Chondrocyte (in vitro differentiated cells): ENCODE data around the gene KCNQ1. TPM values are rescaled to one million over a fixed set of nuclear protein-coding genes. Genes with fewer than 3 reads are reported as not detected.
A peak's percentile ranks its signal among the peaks of the same experiment; 100 is the strongest.

Experiments used
- DNase-seq: peaks from one replicate; pipeline ENCODE4 v3.0.0; 2021; ENCODE audit warnings: mixed read lengths, low spot score
- H3K27ac Mint-ChIP-seq: one replicate; pipeline ENCODE4 v1.8.0; 2021; ENCODE audit warnings: mild to moderate bottlenecking, moderate library complexity, mixed read lengths; ENCODE audit not compliant: unreplicated experiment
- H3K27me3 Mint-ChIP-seq: 2 replicates; pipeline ENCODE4 v1.8.0; 2021; ENCODE audit warnings: low read depth, mixed read lengths
- H3K36me3 Mint-ChIP-seq: 2 replicates; pipeline ENCODE4 v1.8.0; 2021; ENCODE audit warnings: low read depth, mixed read lengths
- H3K4me1 Mint-ChIP-seq: 2 replicates; pipeline ENCODE4 v1.8.0; 2021; ENCODE audit warnings: low read depth, mild to moderate bottlenecking, mixed read lengths
- H3K4me3 Mint-ChIP-seq: one replicate; pipeline ENCODE4 v1.8.0; 2021; ENCODE audit warnings: mild to moderate bottlenecking, moderate library complexity, mixed read lengths; ENCODE audit not compliant: unreplicated experiment
- H3K9me3 Mint-ChIP-seq: 2 replicates; pipeline ENCODE4 v1.8.0; 2021; ENCODE audit warnings: low read depth, mixed read lengths
- CTCF ChIP-seq: fragments of 200-600 bp; sonication (generic); IDR thresholded peaks from 2 replicates; pipeline ENCODE4 v1.5.0; 2021; ENCODE audit warnings: antibody characterized with exemption, mild to moderate bottlenecking, moderate library complexity
- total RNA-seq: library from RNA; stranded (reverse); gene quantifications from 3 replicates; pipeline ENCODE4 v1.2.1, GENCODE V29; 2021

The KCNQ1 gene
- total RNA-seq, 1 donor from 2014 or later, result not detected

GRCh38 chr11:2593393-2593950, 148.7 kb downstream of the KCNQ1 start:
- H3K4me3 Mint-ChIP-seq, result no peak overlapping the region
- TF ChIP-seq CTCF, result no peak
- no peak overlapping the region for H3K27ac Mint-ChIP-seq
- H3K9me3 Mint-ChIP-seq, result peaks cover 26% of the 10 kb centered on the region
- peaks cover 21% of the 10 kb centered on the region for H3K27me3 Mint-ChIP-seq
- DNase-seq, result peak; percentile 56
- peaks cover 3% of the 10 kb centered on the region for H3K36me3 Mint-ChIP-seq
- H3K4me1 Mint-ChIP-seq, result no peaks in the 10 kb centered on the region

GRCh38 chr11:2594267-2594666, 149.5 kb downstream of the KCNQ1 start:
- Mint-ChIP-seq H3K27me3 (peaks cover 21% of the 10 kb centered on the region), H3K9me3 (peaks cover 31% of the 10 kb centered on the region), H3K27ac (no peak overlapping the region), H3K36me3 (peaks cover 3% of the 10 kb centered on the region), H3K4me1 (no peaks in the 10 kb centered on the region), H3K4me3 (no peak overlapping the region)
- TF ChIP-seq CTCF, result no peak
- no peak for DNase-seq

GRCh38 chr11:2595204-2595603, 150.4 kb downstream of the KCNQ1 start:
- Mint-ChIP-seq H3K27ac (no peak overlapping the region), H3K4me1 (no peaks in the 10 kb centered on the region), H3K9me3 (peaks cover 31% of the 10 kb centered on the region), H3K36me3 (peaks cover 3% of the 10 kb centered on the region), H3K27me3 (peaks cover 23% of the 10 kb centered on the region), H3K4me3 (no peak overlapping the region)
- DNase-seq, result no peak
- no peak for TF ChIP-seq CTCF

GRCh38 chr11:2599561-2600189, 154.9 kb downstream of the KCNQ1 start:
- Mint-ChIP-seq H3K27me3 (peaks cover 14% of the 10 kb centered on the region), H3K36me3 (peaks cover 3% of the 10 kb centered on the region), H3K4me3 (no peak overlapping the region), H3K9me3 (peaks cover 22% of the 10 kb centered on the region), H3K4me1 (no peaks in the 10 kb centered on the region), H3K27ac (no peak overlapping the region)
- DNase-seq, result no peak
- no peak for TF ChIP-seq CTCF

- Mint-ChIP-seq H3K36me3 (peaks cover 8% of the 10 kb centered on the region), H3K4me3 (no peak overlapping the region), H3K27ac (no peak overlapping the region), H3K27me3 (peaks cover 20% of the 10 kb centered on the region), H3K4me1 (no peaks in the 10 kb centered on the region), H3K9me3 (peaks cover 61% of the 10 kb centered on the region)
- no peak for DNase-seq
- no peak for TF ChIP-seq CTCF
Measured at GRCh38 chr11:2609345-2609744, 164.5 kb downstream of the KCNQ1 start.
